ENCODE results near the gene MYD88.
"Not testable (repeated sequence)": the region's sequence is repeated elsewhere in the genome, so short reads cannot be mapped to it uniquely, and the experiment has no call there.

MYD88 gene

GRCh38 chr3:38127611-38128302 lies 10.7 kb upstream of the MYD88 start:
- no peak for DNase-seq

- DNase-seq: no peak
Measured at GRCh38 chr3:38128303-38128655, 10.2 kb upstream of the MYD88 start.

- no peak for DNase-seq
Measured at GRCh38 chr3:38129058-38129457, 9.4 kb upstream of the MYD88 start.

GRCh38 chr3:38130631-38131065 lies 7.8 kb upstream of the MYD88 start:
- no peak for DNase-seq

- DNase-seq: peak; percentile 53
Measured at GRCh38 chr3:38131621-38132369, 6.7 kb upstream of the MYD88 start.

- DNase-seq: no peak
Measured at GRCh38 chr3:38133209-38133556, 5.3 kb upstream of the MYD88 start.

GRCh38 chr3:38133557-38134405 lies 4.7 kb upstream of the MYD88 start:
- no peak for DNase-seq

- not testable (repeated sequence) for DNase-seq
Measured at GRCh38 chr3:38134517-38135143, 3.8 kb upstream of the MYD88 start.

GRCh38 chr3:38135621-38136277 lies 2.7 kb upstream of the MYD88 start:
- peak; percentile 11 for DNase-seq

GRCh38 chr3:38136393-38136776 lies 2.1 kb upstream of the MYD88 start:
- peak; percentile 48 for DNase-seq

GRCh38 chr3:38136777-38137614 lies 1.5 kb upstream of the MYD88 start, which contains the start of gene ACAA1:
Gene ACAA1, minus strand, starts transcription at chr3:38137127. Its CDS starts 92 bp downstream, at chr3:38137035.
- DNase-seq: peak; percentile 99

GRCh38 chr3:38137615-38138348 lies 679 bp upstream of the MYD88 start:
- DNase-seq: no peak

- DNase-seq: no peak
Measured at GRCh38 chr3:38139191-38139590, 730 bp downstream of the MYD88 start.

- no peak for DNase-seq
Measured at GRCh38 chr3:38139652-38140051, 1.2 kb downstream of the MYD88 start.

GRCh38 chr3:38140326-38141172 lies 2.1 kb downstream of the MYD88 start:
- DNase-seq: no peak

GRCh38 chr3:38141173-38141951 lies 2.9 kb downstream of the MYD88 start:
- no peak for DNase-seq

GRCh38 chr3:38141952-38142273 lies 3.5 kb downstream of the MYD88 start:
- DNase-seq: no peak

- DNase-seq: no peak
Measured at GRCh38 chr3:38142959-38143358, 4.5 kb downstream of the MYD88 start.

GRCh38 chr3:38143511-38143910 lies 5.0 kb downstream of the MYD88 start:
- DNase-seq: no peak
